ENCODE results near the gene PRRT2.
"Not testable (repeated sequence)": the region's sequence is repeated elsewhere in the genome, so short reads cannot be mapped to it uniquely, and the experiment has no call there.

Gene PRRT2

DNA sequence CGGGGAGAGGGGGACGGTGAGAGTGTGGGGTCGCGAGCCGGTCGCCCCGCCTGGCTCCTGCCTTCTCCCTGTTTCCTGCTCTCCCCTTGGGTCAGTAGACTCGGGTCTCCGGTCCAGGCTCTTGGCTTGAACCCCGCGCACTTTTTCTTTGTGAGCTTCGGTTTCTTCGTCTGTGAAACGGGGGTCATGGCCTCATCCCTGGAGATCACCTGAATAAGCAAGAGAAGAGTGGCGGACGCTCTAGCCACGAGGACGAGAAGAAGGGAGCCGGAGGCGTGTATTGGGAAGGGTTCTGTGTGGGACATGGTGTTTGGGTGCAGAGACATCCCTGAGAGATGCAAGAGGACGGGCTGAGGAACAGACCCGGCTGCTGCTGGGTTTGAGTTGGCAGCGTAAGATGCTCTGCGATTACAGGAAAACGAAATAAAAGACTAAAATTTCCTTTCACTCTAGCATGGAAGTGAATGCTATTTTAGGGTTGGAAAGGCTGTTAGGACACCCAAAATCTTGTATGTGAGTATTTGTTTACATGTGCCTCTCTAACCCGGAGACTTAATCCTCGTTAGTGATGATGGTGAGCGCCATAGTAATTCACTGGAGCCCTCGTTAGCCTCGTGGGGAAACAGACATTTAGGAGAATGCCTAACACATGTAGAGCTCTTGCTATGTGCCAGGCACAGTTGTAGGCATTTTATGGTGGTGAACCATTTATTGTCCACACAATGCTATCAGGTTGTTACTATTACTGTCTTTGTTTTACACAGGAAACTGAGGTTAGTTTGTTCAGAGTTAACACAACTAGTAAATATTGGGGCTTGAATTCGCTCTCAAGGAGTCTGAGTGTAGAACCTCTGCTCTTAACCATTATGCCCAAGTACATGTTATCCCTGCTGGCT lies 20.8 kb upstream of the PRRT2 start:
- DNase-seq (ENCODE audit: low read depth): no peak

DNA sequence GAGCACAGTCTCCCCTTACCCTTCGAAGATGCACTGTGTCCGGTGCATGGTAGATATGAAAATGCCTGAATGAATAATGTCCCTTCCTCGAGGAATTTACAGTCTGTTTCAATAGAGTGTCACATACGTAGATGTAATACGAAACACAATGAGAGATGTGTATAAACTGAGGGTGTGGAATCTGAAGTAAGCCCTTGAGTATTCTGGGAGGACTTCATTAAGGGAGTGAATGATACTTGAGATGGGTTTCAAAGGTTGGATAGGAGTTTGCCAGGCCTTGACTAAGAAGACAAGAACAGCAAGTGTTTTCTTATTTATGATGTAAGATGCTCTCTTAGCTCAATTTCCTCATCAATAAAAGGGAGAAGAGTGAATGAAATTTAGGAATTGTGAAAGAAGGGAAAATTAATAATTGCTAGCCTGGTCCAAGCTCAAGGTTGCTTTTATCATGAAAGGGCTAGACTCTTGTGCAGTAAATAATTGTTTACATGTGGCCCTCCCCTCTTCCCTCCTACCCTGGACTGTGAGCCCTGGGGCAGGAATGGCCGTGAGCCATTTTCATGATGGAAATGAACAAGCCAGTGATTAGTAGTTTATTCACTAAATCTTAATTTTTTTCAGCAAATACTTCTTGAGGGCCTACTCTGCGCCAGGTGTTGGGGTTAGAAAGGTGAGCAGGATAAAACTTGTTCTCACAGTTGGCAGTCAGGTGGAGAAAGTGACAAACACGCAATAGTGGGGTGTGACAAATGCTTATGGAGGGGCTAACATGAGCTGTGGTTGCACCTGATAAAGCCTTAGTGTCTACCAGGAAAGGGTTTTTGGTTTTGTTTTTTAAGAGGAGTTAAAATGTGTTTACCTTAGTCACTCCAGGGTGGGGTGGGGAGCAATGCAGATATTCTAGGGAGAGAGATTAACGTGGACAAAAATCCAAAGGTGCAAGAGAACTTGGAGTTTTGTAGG lies 19.9 kb upstream of the PRRT2 start:
- no peak for DNase-seq (ENCODE audit: low read depth)

DNA sequence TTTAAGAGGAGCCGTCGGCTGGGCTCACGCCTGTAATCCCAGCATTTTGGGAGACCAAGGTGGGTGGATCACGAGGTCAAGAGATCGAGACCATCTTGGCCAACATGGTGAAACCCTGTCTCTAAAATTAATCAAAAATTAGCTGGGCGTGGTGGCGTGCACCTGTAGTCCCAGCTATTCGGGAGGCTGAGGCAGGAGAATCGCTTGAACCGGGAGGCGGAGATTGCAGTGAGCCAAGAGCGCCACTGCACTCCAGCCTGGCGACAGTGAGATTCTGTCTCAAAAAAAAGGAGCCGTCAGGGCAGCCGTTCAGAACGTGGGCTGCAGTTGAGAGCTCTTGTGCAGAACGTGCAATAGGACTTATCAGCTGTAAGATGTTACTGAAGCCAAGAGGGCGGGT lies 18.8 kb upstream of the PRRT2 start:
- not testable (repeated sequence) for DNase-seq (ENCODE audit: low read depth)

DNA sequence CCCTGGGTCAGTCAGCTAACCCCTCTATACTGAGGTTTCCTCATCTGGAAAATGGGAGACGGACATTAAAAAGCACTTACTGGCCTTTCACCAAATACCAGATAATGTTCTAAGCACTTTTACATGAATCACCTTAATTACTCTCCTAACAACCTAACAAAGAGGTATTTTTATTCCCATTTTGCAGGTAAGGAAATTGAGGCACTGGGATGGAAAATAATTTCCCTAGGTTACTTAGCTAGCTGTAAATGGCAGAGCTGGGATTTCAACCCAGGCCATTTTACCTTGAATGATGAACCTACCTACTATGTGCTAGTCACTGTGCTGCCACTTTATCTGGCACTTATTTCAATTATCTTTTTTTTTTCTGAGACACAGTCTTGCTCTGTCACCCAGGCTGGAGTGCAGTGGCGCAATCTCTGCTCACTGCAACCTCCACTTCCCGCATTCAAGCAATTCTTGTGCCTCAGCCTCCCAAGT lies 17.7 kb upstream of the PRRT2 start:
- DNase-seq (ENCODE audit: low read depth): no peak

DNA sequence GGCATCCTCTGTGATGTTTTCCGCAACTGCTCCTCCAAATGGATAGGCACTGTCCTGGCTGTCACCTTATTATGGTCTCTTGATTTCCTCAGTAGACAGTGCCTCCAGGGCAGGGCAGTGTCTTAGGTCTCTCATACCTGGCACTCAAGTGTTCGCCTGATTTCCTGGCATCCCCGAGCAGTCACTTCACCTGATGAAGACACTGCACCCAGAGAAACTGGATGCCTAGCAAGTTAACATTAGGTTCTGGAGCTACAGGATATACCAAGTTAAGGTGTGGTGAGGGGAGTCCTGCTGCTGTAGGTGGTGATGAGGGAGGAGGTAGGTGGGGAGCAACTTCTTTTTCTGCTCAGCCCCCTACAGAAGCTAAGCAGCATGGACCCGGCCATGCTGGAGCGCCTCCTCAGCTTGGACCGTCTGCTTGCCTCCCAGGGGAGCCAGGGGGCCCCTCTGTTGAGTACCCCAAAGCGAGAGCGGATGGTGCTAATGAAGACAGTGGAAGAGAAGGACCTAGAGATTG lies 9.5 kb upstream of the PRRT2 start:
- DNase-seq (ENCODE audit: low read depth): no peak

DNA sequence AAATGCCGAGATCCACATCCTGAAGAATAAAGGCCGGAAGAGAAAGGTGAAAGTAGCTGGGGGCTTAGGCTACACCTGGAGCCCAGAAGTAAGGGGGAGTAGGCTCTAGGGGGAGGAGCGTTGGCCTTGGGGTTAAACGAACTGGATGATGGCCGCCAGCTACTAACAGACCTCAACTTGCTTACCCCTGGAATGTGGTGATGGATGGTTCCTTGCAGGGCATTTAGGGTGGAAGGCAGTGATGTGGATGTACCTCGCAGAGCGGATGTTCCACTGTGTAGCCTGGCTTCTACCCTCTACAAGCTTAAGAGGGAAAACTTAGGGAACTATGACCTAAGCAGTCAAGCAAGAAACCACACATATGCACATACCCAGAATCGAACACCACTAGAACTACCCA lies 8.0 kb upstream of the PRRT2 start:
- no peak for DNase-seq (ENCODE audit: low read depth)

DNA sequence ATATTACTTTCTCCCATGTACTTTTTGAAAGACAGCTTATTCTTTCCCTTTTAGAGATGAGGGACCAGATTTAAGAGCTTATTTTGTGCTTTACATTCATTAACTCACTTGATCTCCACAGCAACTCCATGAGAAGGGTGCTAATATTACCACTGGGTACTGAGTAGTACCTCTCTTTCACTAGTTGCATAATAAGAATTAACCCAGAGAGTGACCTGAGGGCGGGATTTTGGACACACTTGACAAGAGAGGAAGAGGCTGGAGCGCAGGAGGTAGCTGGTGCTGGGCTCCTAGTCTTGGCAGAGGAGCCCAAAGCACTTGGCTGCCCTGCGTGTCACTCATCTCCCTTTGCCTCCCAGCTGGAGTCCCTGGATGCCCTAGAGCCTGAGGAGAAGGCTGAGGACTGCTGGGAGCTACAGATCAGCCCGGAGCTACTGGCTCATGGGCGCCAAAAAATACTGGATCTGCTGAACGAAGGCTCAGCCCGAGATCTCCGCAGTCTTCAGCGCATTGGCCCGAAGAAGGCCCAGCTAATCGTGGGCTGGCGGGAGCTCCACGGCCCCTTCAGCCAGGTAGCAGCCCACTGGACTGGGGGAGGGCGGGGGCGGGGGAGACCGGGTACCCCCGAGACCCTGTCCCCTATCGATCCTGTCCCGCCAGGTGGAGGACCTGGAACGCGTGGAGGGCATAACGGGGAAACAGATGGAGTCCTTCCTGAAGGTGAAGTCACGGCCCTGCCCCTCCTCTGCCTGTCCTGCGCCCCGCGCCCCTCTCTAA lies 7.3 kb upstream of the PRRT2 start:
- no peak for DNase-seq (ENCODE audit: low read depth)

DNA sequence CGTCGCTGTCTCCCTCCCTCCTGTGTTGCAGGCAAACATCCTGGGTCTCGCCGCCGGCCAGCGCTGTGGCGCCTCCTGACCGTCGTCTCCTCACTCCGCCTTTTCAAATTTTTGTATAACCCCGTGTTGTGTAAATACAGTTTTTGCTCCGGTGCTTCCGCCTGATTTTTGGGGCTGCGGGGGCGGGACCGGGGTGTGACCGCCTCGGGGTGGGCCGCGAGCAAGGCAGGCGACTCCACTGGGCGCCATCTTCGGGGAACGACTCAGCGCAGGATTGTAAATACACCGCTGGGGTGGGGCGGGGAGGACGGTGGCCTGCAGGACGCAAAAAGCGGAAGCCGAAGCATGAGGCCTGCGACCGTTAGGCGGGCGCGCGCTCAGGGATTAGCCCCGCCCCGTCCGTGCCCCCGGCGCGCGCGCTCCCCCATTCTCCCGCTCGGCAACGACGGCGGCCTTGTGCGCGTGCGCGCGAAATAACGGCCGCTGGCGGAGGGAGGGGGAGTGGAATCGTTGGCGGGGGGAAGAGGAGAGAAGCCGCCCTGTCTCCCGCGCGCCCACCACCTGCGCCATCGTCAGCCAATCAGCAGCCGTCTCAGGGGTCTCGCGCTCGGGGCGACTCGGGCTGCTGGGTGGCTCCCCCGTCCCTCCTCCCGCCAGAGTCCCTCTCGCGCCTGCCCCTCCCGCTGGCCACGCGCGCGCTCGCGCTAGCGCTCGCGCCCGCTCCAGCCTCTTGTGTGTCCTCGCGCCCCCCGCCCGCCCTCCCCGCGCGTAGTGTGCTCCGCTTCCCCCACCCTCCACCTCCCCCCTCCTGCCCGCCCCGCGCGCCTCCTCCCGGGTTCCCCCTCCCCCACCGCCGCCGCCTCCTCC lies 6.5 kb upstream of the PRRT2 start:
- DNase-seq (ENCODE audit: low read depth): peak; percentile 97

DNA sequence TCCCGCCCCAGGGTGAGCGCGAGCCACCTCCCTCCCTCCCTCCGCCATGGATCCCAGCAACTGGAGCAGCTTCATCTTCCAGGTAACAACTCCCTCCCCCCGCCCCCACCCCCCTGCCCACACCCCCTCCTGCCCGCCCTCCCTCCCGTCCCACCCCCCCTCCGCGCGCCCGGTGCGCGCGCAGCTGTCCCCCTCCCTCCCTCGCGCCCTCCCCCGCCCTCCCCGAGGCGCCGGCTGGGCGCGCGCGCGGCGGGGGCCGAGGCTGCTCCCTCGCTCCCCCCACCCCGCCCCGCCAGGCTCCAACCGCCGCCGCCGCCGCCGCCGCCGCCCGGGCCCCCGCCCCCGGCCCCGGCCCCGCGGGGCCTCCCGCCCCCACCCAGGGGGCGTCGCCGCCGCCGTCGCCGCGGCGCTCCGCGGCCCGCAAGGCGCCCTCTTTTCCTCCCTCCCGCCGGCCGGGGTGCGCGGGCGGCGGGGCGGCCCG lies 5.9 kb upstream of the PRRT2 start, which contains the start of gene MAZ:
Gene MAZ (plus strand): TSS at position 431 of the 481 bp plus-strand sequence. CDS start 173 bp downstream, outside the sequence.
- peak; percentile 75 for DNase-seq (ENCODE audit: low read depth)

DNA sequence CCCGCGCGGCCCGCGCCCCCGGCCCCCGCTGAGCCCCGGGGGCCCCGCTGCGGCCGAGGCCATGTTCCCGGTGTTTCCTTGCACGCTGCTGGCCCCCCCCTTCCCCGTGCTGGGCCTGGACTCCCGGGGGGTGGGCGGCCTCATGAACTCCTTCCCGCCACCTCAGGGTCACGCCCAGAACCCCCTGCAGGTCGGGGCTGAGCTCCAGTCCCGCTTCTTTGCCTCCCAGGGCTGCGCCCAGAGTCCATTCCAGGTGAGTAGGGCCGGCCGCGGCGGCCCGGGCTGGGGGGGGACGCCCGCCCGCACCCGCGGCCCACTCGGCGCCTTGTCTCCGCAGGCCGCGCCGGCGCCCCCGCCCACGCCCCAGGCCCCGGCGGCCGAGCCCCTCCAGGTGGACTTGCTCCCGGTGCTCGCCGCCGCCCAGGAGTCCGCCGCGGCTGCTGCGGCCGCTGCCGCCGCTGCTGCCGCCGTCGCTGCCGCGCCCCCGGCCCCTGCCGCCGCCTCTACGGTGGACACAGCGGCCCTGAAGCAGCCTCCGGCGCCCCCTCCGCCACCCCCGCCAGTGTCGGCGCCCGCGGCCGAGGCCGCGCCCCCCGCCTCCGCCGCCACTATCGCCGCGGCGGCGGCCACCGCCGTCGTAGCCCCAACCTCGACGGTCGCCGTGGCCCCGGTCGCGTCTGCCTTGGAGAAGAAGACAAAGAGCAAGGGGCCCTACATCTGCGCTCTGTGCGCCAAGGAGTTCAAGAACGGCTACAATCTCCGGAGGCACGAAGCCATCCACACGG lies 5.2 kb upstream of the PRRT2 start:
- DNase-seq (ENCODE audit: low read depth): no peak

DNA sequence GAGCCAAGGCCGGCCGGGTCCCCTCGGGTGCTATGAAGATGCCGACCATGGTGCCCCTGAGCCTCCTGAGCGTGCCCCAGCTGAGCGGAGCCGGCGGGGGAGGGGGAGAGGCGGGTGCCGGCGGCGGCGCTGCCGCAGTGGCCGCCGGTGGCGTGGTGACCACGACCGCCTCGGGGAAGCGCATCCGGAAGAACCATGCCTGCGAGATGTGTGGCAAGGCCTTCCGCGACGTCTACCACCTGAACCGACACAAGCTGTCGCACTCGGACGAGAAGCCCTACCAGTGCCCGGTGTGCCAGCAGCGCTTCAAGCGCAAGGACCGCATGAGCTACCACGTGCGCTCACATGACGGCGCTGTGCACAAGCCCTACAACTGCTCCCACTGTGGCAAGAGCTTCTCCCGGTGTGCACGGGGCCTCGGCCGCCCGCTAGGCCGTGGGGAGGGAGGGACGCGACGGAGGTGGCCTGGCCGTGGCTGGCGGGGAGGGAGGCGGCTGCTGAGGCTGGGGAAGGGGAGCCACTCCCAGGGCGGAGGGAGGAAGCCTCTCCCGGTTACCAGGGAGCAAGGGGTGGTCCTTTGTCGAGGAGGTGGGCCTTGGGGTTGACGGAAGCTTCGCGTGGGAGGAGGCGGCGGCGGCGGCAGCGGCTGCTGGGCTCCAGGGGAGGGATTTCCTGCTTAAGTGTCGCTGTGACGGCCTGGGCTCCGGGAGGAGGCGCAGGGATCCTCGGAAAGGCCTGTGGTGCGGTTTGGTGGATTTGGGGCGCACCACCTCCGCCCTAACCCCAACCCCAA lies 4.4 kb upstream of the PRRT2 start:
- peak; percentile 71 for DNase-seq (ENCODE audit: low read depth)

DNA sequence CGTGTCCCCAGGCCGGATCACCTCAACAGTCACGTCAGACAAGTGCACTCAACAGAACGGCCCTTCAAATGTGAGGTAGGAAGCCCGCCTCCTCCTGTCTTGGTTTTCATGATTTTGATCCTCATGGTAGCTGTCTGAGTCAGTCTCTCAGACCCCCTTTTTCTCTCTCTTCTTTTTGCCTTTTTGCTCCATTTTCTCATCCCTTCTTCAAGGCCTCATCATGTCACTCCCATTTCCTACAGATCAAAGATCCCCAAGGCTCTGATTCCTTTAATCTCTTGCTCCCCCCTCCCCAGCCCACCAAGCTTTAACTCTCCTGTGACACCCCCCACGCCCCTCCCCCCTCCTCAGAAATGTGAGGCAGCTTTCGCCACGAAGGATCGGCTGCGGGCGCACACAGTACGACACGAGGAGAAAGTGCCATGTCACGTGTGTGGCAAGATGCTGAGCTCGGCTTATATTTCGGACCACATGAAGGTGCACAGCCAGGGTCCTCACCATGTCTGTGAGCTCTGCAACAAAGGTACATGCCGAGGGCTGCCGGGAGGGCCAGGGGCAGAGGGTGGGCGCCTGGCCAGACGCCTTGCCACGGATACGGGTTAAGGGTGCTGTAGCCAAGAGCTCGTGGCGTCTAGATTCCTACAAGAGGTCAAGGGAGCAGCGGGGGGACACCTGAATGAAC lies 3.6 kb upstream of the PRRT2 start:
- DNase-seq (ENCODE audit: low read depth): no peak

DNA sequence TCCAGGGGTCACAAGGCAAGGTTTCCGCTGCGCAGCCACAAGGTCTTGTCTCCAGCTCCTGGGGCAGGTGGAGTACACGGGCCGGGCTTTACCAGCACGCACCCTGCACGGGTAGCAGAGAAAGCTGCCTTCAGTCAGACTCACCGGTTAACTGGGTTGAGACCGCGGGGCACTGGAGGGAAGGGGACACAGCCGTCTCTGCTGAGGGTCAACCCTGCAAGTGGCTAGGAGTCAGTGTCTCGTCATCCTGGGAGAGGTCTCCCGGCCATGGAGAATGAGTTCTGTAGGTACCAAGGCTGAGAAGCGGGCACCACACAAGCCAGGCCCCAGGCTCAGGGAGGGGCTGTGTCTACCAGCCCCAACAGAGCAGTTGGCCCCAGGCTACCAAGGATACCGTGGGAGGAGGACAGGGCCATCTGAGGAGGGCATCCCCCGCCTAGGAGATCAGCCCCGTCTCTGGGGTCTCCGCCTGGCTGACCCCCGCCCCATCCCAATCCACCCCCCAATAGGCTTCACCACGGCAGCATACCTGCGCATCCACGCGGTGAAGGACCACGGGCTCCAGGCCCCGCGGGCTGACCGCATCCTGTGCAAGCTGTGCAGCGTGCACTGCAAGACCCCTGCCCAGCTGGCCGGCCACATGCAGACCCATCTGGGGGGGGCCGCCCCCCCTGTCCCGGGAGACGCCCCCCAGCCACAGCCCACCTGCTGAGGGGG lies 2.8 kb upstream of the PRRT2 start:
- no peak for DNase-seq (ENCODE audit: low read depth)

DNA sequence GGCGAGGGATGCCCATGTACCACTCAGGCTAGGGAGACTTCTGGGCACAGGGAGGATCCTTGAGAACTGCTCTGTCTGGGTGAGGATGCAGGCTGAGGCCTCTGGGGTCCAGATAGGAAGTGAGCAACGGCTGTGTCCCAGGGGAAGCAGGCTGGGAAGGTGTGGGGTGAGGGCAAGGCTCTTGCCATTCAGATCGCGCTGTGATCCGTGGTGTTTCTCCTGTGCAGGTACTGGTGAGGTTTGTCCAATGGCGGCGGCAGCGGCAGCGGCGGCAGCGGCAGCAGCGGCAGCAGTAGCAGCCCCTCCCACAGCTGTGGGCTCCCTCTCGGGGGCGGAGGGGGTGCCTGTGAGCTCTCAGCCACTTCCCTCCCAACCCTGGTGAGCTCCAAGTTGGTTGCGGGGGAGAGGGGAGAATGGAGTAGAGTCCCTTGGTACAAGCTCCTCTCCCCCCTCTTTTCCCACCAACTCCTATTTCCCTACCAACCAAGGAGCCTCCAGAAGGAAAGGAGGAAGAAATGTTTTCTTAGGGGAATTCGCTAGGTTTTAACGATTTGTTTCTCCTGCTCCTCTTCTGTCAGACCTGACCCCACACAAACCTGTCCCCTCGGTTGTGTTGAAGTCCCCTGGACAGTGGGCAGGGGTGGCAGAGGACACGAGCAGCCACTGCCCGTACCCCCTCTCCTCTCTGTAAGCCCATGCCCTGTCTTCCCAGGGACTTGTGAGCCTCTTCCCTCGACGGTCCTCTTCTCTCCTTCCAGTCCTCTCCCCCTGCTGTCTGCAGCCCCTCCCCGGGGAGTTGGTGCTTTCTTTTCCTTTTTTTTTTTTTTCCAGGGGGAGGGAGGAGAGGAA lies 1.9 kb upstream of the PRRT2 start:
- no peak for DNase-seq (ENCODE audit: low read depth)

DNA sequence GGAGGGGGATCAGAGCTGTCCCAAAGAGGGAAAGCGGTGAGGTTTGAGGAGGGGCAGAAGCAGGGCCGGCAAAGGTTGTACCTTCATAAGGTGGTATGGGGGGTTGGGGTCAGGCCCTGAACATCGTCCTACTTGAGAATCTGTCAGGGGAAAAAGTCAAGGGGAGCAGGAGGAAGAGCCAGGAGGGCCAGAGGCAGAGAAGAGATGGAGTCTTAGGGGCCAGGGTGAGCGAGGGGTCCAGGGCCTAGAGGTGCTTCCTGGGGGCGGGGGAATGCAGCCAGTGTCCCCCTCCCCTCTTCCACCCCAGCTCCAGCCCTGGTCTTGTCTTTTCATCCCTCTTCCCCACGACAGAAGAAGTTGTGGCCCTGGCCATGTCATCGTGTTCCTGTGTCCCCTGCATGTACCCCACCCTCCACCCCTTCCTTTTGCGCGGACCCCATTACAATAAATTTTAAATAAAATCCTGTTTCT lies 1.3 kb upstream of the PRRT2 start:
- DNase-seq (ENCODE audit: low read depth): no peak

DNA sequence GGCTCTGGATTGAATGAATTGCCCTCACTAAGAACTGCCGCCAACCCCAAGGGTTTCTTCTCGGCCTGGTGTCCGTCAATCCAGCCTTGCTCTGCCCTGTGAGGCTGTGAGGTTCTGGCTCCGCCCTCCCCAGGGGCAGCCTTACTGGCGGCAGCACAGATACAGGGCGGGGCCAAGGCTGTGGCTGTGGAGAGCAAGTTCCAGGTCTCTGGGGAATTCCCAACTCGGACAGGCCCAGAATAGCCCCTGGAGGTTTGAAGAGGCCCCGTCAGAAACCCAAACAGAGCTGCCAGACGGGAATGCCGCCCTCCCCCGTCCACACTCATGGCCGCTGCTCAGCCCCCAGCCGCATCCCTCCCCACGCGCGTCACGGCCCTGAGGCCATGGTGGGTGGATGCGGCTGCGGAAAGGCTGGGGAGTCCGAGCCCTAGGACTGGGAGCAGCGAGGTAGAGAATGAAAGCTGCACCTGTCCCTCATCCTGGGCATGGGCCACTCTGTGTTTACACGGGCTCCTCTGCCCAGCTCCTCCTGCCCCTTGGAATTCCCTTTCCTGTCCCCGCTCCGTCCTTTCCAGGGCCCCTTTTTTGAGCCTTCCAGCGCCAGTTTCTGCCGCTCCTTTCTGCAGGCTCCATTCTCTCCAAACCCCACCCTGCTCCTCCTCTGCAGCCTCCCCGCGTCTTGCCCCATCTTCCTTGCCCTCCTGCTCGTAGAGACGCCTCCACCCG lies 660 bp upstream of the PRRT2 start:
- no peak for DNase-seq (ENCODE audit: low read depth)

All from activated T-cell treated with anti-CD3 and anti-CD28 coated beads for 1 hour (primary cell).